Thyroid gland (tissue), 4 donors: ENCODE results near the gene MSN.
"Not testable (repeated sequence)": the region's sequence is repeated elsewhere in the genome, so short reads cannot be mapped to it uniquely, and the experiment has no call there.

Experiments used
- POLR2A ChIP-seq, 2 donors: fragments of 450-650 bp; IDR thresholded peaks; one replicate each; pipeline ENCODE4 v1.6.1; 2017; ENCODE audit warnings: antibody characterized with exemption in 2 of 2, mild to moderate bottlenecking in 2 of 2, moderate library complexity in 1 of 2
- TF ChIP-seq, protein P1 (sequence below), 6 experiments: fragments of 200-600 bp in 3 of 6; fragments of 450-650 bp in 3 of 6; sonication (generic) in 3 of 6; IDR thresholded peaks; one replicate each; pipeline ENCODE4 v1.5.1; 2016 to 2019; ENCODE audit warnings: antibody characterized with exemption in 6 of 6, mild to moderate bottlenecking in 2 of 6, inconsistent platforms in 1 of 6, moderate library complexity in 1 of 6

DNA sequence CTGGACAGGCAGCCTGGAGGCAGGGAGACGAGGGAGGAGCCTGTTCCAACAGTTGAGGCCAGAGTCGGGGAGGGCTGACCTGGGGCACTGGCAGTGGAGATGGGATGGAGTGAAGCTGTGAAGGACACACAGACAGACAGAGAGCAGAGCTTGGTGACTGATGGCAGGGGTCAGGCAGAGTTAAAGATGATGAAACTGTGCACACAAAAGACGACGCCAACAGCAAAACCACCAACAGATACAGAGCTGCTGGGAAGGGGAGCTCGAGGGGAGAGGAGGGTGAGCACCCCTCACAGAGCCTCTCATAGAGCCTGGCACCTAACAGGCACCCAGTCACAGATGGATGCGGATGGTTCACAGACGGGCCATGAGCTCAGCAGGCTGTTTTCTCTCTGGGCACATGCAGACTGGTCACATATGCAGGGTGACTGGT, 10.4 kb upstream of the MSN start:
- TF ChIP-seq, protein P1, sequence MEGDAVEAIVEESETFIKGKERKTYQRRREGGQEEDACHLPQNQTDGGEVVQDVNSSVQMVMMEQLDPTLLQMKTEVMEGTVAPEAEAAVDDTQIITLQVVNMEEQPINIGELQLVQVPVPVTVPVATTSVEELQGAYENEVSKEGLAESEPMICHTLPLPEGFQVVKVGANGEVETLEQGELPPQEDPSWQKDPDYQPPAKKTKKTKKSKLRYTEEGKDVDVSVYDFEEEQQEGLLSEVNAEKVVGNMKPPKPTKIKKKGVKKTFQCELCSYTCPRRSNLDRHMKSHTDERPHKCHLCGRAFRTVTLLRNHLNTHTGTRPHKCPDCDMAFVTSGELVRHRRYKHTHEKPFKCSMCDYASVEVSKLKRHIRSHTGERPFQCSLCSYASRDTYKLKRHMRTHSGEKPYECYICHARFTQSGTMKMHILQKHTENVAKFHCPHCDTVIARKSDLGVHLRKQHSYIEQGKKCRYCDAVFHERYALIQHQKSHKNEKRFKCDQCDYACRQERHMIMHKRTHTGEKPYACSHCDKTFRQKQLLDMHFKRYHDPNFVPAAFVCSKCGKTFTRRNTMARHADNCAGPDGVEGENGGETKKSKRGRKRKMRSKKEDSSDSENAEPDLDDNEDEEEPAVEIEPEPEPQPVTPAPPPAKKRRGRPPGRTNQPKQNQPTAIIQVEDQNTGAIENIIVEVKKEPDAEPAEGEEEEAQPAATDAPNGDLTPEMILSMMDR (IDR thresholded peaks at IDR 0.05) = not testable (repeated sequence)
- TF ChIP-seq POLR2A (IDR thresholded peaks at IDR 0.05) = not testable (repeated sequence)
